ENCODE data around the gene BUB1B.
"Not testable (repeated sequence)": the region's sequence is repeated elsewhere in the genome, so short reads cannot be mapped to it uniquely, and the experiment has no call there.

The BUB1B gene

DNA sequence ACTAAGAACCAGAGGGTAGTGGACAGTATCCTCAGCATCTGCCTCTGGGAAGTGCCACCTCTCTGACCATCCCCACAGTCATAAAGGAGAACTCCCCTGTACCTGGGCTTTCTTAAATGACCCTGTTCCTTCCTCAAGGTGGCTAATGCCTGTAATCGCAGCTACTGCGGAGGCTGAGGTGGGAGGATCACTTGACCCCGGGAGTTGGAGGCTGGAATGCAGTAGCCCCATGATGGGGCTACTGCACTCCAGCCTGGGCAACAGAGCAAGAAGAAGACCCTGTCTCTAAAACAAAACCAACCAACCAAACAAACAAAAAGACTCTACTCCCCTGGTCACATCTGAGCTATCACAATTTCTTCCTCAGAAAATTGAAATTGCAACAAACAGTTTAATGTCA, 848 bp upstream of the BUB1B start:
- H3K27me3 ChIP-seq (replicated peaks), result no peaks in the 10 kb centered on the region

DNA sequence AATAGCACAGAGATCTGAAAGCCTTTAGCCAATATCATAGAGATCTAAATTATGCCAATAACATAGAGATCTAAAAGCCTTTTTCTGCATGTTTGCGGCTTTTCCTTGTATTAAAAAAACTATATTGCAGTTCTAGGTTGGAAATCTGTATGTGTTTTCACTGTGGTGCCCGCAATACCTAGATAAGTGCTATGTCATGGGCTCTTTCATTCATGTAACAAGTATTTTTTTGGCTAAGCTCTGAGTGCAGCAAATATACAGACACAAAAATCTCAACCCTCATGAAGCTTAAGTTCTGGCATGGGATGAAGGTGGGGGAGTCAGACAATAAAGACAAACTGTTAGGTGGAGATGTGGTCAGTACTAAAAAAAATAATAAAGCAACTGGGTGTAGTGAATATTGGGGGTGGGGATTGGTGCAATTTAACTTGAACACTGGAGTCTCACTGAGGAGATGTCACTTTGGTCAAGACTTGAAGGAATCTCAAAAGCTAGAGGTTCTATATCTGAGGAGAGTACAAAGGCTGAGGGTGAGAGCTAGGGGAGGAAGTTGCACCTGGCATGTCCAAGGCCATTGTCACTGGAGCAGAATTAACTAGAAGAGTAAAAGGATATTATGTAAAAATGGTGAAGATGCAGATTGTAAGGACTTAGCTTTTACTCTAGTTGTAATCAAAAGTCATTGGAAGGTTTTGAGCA, 973 bp downstream of the BUB1B start:
- no peak overlapping the region for H3K27ac ChIP-seq
- H3K27me3 ChIP-seq (replicated peaks), result no peaks in the 10 kb centered on the region
- no peak for DNase-seq
- TF ChIP-seq, protein P1, sequence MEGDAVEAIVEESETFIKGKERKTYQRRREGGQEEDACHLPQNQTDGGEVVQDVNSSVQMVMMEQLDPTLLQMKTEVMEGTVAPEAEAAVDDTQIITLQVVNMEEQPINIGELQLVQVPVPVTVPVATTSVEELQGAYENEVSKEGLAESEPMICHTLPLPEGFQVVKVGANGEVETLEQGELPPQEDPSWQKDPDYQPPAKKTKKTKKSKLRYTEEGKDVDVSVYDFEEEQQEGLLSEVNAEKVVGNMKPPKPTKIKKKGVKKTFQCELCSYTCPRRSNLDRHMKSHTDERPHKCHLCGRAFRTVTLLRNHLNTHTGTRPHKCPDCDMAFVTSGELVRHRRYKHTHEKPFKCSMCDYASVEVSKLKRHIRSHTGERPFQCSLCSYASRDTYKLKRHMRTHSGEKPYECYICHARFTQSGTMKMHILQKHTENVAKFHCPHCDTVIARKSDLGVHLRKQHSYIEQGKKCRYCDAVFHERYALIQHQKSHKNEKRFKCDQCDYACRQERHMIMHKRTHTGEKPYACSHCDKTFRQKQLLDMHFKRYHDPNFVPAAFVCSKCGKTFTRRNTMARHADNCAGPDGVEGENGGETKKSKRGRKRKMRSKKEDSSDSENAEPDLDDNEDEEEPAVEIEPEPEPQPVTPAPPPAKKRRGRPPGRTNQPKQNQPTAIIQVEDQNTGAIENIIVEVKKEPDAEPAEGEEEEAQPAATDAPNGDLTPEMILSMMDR (IDR thresholded peaks at IDR 0.05; ENCODE audit: low read depth, low read length, missing control alignments), result no peak
- in situ Hi-C loops (cut with HindIII; ENCODE audit: low pct_ligation_motif_present, low sequenced_read_pairs), result no loop called here
- H3K36me3 ChIP-seq (replicated peaks), result no peaks in the 10 kb centered on the region
- peak overlapping the region; percentile 100 for H3K4me3 ChIP-seq (ENCODE audit: low read depth, low read length)

More for the DNA sequence above, 848 bp upstream of the BUB1B start:
- in situ Hi-C loops (cut with HindIII; ENCODE audit: low pct_ligation_motif_present, low sequenced_read_pairs), result no loop called here
- H3K36me3 ChIP-seq (replicated peaks), result no peaks in the 10 kb centered on the region
- no peak overlapping the region for H3K4me3 ChIP-seq (ENCODE audit: low read depth, low read length)
- TF ChIP-seq, protein P1 (IDR thresholded peaks at IDR 0.05; ENCODE audit: low read depth, low read length, missing control alignments), result no peak
- no peak overlapping the region for H3K27ac ChIP-seq
- DNase-seq, result no peak

DNA sequence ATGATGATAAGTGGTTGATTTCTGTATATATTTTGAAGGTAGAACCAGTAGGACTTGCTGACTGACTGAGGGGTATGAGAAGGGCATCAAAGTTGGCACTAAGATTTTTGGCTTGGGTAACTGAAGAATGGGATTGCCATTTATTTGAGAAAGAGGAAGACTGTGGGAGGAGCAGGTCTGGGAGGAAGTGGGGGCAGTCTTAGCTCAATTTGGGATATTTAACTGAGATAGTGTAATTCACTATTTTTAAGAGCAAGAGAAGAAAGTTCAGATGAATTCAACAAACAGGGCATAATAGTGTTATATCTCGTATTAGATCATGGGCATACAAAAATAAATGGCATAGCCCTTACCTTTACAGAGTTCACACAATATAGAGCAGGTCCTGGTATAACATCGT, 1.7 kb downstream of the BUB1B start:
- peak overlapping the region; percentile 100 for H3K4me3 ChIP-seq (ENCODE audit: low read depth, low read length)
- TF ChIP-seq, protein P1 (IDR thresholded peaks at IDR 0.05; ENCODE audit: low read depth, low read length, missing control alignments), result no peak

DNA sequence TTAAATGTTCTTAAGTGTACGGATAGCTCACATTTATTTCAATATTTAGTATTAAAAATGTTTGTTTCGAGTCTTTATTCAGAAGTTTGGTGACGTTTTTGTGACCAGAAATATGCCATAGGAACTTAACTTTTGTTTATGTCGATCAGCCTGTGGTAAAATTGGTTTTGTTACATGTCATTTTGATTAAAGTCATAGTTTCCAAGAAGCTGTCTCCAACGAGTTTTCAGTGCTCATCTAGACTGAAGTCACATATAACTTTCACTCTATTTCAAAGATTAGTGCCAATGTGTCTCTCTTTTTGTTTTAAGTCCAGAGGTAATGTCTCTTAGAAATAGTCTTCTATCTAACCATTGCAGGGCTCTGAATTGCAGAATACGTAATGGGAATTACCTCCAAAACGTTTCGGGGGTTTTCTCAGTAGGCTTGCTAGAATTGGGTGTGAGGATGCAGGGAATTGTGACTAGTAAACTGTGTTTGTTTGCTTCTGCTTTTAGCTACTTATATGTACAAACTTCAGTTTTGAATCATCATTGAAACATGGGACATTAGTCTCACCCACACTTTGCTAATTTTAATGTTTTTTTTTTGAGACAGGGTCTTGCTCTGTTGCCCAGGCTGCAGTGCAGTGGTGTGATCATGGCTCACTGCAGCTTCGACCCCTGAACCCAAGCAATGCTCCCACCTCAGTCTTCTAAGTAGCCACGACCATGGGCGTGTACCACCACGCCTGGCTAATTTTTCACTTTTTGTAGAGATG, 3.0 kb downstream of the BUB1B start:
- in situ Hi-C loops (cut with HindIII; ENCODE audit: low pct_ligation_motif_present, low sequenced_read_pairs), result no loop called here
- H3K36me3 ChIP-seq (replicated peaks), result no peaks in the 10 kb centered on the region
- no peak overlapping the region for H3K4me3 ChIP-seq (ENCODE audit: low read depth, low read length)
- no peak for DNase-seq
- no peak overlapping the region for H3K27ac ChIP-seq
- no peaks in the 10 kb centered on the region for H3K27me3 ChIP-seq (replicated peaks)
- TF ChIP-seq, protein P1 (IDR thresholded peaks at IDR 0.05; ENCODE audit: low read depth, low read length, missing control alignments), result no peak

More for the DNA sequence above, 1.7 kb downstream of the BUB1B start:
- DNase-seq, result no peak
- H3K36me3 ChIP-seq (replicated peaks), result no peaks in the 10 kb centered on the region
- no peaks in the 10 kb centered on the region for H3K27me3 ChIP-seq (replicated peaks)
- no peak overlapping the region for H3K27ac ChIP-seq
- in situ Hi-C loops (cut with HindIII; ENCODE audit: low pct_ligation_motif_present, low sequenced_read_pairs), result no loop called here

DNA sequence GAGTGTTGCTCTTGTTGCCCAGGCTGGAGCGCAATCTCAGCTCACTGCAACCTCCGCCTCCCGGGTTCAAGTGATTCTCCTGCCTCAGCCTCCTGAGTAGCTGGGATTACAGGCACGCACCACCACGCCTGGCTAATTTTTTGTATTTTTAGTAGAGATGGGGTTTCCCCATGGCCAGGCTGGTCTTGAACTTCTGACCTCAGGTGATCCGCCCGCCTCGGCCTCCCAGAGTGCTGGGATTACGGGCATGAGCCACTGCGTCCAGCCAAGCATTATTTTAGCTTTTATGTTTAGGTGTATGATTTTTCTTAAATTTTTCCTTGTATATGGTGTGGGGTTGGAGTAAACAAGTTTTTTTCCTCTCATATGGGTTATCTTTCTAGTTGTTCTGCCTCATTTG, 6.5 kb downstream of the BUB1B start:
- DNase-seq, result not testable (repeated sequence)

DNA sequence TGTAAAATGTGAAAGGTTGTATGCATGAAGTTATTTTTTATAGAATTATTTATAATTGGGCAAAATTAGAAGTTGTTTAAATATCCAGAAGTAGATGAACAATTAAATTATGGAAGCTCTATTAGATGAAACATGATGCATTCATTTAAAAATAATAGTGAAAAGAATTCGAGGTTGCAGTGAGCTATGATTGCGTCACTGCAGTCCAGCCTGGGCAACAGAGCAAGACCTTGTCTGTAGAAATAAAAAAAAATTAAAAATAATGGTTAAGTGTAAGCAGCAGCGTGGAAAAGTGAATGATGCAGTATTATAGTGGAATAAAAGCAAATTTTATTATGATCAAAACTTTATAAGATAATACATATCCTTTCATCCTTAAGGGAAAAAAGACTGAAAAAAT, 14.3 kb downstream of the BUB1B start:
- DNase-seq, result no peak
- no peaks in the 10 kb centered on the region for H3K27me3 ChIP-seq (replicated peaks)
- in situ Hi-C loops (cut with HindIII; ENCODE audit: low pct_ligation_motif_present, low sequenced_read_pairs), result no loop called here
- H3K36me3 ChIP-seq (replicated peaks), result no peaks in the 10 kb centered on the region
- H3K27ac ChIP-seq, result no peak overlapping the region
- TF ChIP-seq, protein P1 (IDR thresholded peaks at IDR 0.05; ENCODE audit: low read depth, low read length, missing control alignments), result no peak
- H3K4me3 ChIP-seq (ENCODE audit: low read depth, low read length), result no peak overlapping the region

More for the DNA sequence above, 6.5 kb downstream of the BUB1B start:
- H3K27ac ChIP-seq; H3K27me3 ChIP-seq (replicated peaks); H3K4me3 ChIP-seq (ENCODE audit: low read depth, low read length); H3K36me3 ChIP-seq (replicated peaks); in situ Hi-C loops (cut with HindIII; ENCODE audit: low pct_ligation_motif_present, low sequenced_read_pairs): not testable (repeated sequence)
